ENCODE results near the gene SERINC5. TPM values are rescaled to one million over a fixed set of nuclear protein-coding genes. Genes with fewer than 3 reads are reported as not detected.

Gene SERINC5
- total RNA-seq, 4 donors from 2014 or later = 9.5 to 54.5 (median 22.4) TPM

GRCh38 chr5:80269991-80270438, 14.2 kb upstream of the SERINC5 start:
- Histone ChIP-seq H3K9me3 (no peaks in the 10 kb centered on the region), H3K4me3 (no peak overlapping the region), H3K27ac (no peak overlapping the region), H3K36me3 (no peaks in the 10 kb centered on the region), H3K27me3 (no peaks in the 10 kb centered on the region), H3K4me1 (no peaks in the 10 kb centered on the region)
- DNase-seq = no peak
- TF ChIP-seq POLR2A (IDR thresholded peaks at IDR 0.05) = no peak
- TF ChIP-seq CTCF (IDR thresholded peaks at IDR 0.05) = no peak
- intact Hi-C loops (cut with DNase I; ENCODE audit: low total_unique reads) = no loop called here

GRCh38 chr5:80268916-80269315, 13.1 kb upstream of the SERINC5 start:
- no peak overlapping the region for H3K4me3 ChIP-seq
- no peaks in the 10 kb centered on the region for H3K27me3 ChIP-seq
- no peaks in the 10 kb centered on the region for H3K36me3 ChIP-seq
- no peaks in the 10 kb centered on the region for H3K9me3 ChIP-seq
- TF ChIP-seq POLR2A (IDR thresholded peaks at IDR 0.05) (no peak), CTCF (IDR thresholded peaks at IDR 0.05) (no peak)
- DNase-seq = no peak
- no peaks in the 10 kb centered on the region for H3K4me1 ChIP-seq
- H3K27ac ChIP-seq = no peak overlapping the region
- intact Hi-C loops (cut with DNase I; ENCODE audit: low total_unique reads) = no loop called here

- no peak for TF ChIP-seq CTCF (IDR thresholded peaks at IDR 0.05)
- no peak for TF ChIP-seq POLR2A (IDR thresholded peaks at IDR 0.05)
- no peak overlapping the region for H3K4me3 ChIP-seq
- H3K36me3 ChIP-seq = no peaks in the 10 kb centered on the region
- intact Hi-C loops (cut with DNase I; ENCODE audit: low total_unique reads) = no loop called here
- no peaks in the 10 kb centered on the region for H3K27me3 ChIP-seq
- H3K9me3 ChIP-seq = no peaks in the 10 kb centered on the region
- no peaks in the 10 kb centered on the region for H3K4me1 ChIP-seq
- DNase-seq = no peak
- H3K27ac ChIP-seq = no peak overlapping the region
These were observed 10.7 kb upstream of the SERINC5 start for GRCh38 chr5:80266566-80266965.

GRCh38 chr5:80260461-80260860, 4.6 kb upstream of the SERINC5 start:
- no peak overlapping the region for H3K27ac ChIP-seq
- H3K36me3 ChIP-seq = no peaks in the 10 kb centered on the region
- DNase-seq = no peak
- no peaks in the 10 kb centered on the region for H3K27me3 ChIP-seq
- TF ChIP-seq CTCF (IDR thresholded peaks at IDR 0.05) (no peak), POLR2A (IDR thresholded peaks at IDR 0.05) (no peak)
- H3K4me1 ChIP-seq = no peaks in the 10 kb centered on the region
- H3K4me3 ChIP-seq = no peak overlapping the region
- no peaks in the 10 kb centered on the region for H3K9me3 ChIP-seq
- intact Hi-C loops (cut with DNase I; ENCODE audit: low total_unique reads) = no loop called here

- intact Hi-C loops (cut with DNase I; ENCODE audit: low total_unique reads) = loop anchor here (10.0 kb wide), 1 partner anchor 145 kb away; the partner anchor contains the start of gene ZFYVE16
- Histone ChIP-seq H3K27me3 (no peaks in the 10 kb centered on the region), H3K27ac (no peak overlapping the region), H3K4me3 (no peak overlapping the region), H3K36me3 (no peaks in the 10 kb centered on the region), H3K4me1 (no peaks in the 10 kb centered on the region), H3K9me3 (no peaks in the 10 kb centered on the region)
- TF ChIP-seq CTCF (IDR thresholded peaks at IDR 0.05) (no peak), POLR2A (IDR thresholded peaks at IDR 0.05) (no peak)
- no peak for DNase-seq
These were observed 3.8 kb upstream of the SERINC5 start for GRCh38 chr5:80259511-80260203.
